KMS-11 (cell line): ENCODE results near the gene PRUNE2.

Experiments used
- H2AFZ ChIP-seq: fragments of 200-600 bp; sonication (generic); 2 replicates; pipeline ENCODE4 v1.6.1; 2016; ENCODE audit warnings: antibody characterized with exemption, mixed run types, low read depth
- H3K27ac ChIP-seq: fragments of 200-600 bp; sonication (generic); 2 replicates; pipeline ENCODE4 v1.6.1; 2016; ENCODE audit warnings: mild to moderate bottlenecking, mixed run types
- H3K27me3 ChIP-seq: fragments of 200-600 bp; sonication (generic); 2 replicates; pipeline ENCODE4 v1.6.1; 2017; ENCODE audit warnings: mild to moderate bottlenecking, low read depth, mixed run types, moderate library complexity; ENCODE audit not compliant: insufficient read depth
- H3K36me3 ChIP-seq: fragments of 200-600 bp; sonication (generic); 2 replicates; pipeline ENCODE4 v1.6.1; 2017; ENCODE audit warnings: mild to moderate bottlenecking, mixed run types; ENCODE audit not compliant: insufficient read depth
- H3K4me1 ChIP-seq: fragments of 200-600 bp; sonication (generic); 2 replicates; pipeline ENCODE4 v1.6.1; 2016; ENCODE audit warnings: mild to moderate bottlenecking, low read depth, mixed run types; ENCODE audit not compliant: poor library complexity, severe bottlenecking
- H3K4me2 ChIP-seq: fragments of 200-600 bp; sonication (generic); 2 replicates; pipeline ENCODE4 v1.7.0; 2016; ENCODE audit warnings: mild to moderate bottlenecking, mixed run types
- H3K4me3 ChIP-seq: fragments of 200-600 bp; sonication (generic); IDR thresholded peaks from 2 replicates; pipeline ENCODE4 v1.6.1; 2017; ENCODE audit warnings: low read depth, low read length, mixed read lengths; ENCODE audit not compliant: insufficient read depth
- H3K79me2 ChIP-seq: fragments of 200-600 bp; sonication (generic); 2 replicates; pipeline ENCODE4 v1.6.1; 2016; ENCODE audit warnings: low read depth, mixed run types; ENCODE audit not compliant: insufficient read depth
- H3K9ac ChIP-seq: fragments of 200-600 bp; sonication (generic); 2 replicates; pipeline ENCODE4 v1.6.1; 2016; ENCODE audit warnings: mild to moderate bottlenecking, mixed run types
- H4K20me1 ChIP-seq: fragments of 200-600 bp; sonication (generic); 2 replicates; pipeline ENCODE4 v1.6.1; 2016; ENCODE audit warnings: mild to moderate bottlenecking, mixed run types; ENCODE audit not compliant: insufficient read depth
- TF ChIP-seq, protein P1 (sequence below): fragments of 200-600 bp; sonication (generic); conservative IDR thresholded peaks from 2 replicates; pipeline ENCODE4 v1.6.1; 2017; ENCODE audit warnings: low read depth, mild to moderate bottlenecking, antibody characterized with exemption, low read length, moderate library complexity, mixed read lengths

The PRUNE2 gene

DNA sequence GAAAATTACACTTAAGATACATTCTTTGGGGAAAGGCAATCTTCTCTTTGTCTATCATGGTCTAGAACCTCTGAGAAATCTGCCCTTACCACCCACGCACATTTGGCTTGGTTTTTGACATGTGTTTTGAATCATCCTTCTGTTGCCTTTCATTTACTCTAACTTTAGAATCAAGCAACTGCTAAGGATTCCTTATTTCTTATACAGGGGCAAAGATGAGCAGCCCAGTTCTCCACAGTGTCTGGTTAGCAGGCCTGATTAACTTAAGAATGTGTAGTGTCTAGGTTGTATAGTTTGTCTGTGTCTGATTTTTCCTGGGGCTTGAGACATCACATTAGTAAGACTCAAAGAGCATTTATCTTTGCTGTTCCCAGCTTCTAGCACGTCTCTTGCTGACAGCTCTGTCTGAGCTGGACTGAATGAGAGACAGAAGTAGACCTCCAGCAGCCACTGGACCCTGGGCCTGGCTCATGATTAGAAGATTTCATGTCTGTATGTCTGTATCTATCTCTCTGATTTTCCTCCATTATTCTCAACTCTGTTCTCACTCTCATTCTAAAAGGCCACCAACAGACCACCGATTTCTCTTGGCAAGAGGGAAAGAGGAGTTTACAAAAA, 173.5 kb downstream of the PRUNE2 start:
- no peaks in the 10 kb centered on the region for H3K27me3 ChIP-seq
- no peak overlapping the region for H3K9ac ChIP-seq
- H3K27ac ChIP-seq = no peak overlapping the region
- H2AFZ ChIP-seq = no peak overlapping the region
- H3K4me1 ChIP-seq = peaks cover 30% of the 10 kb centered on the region
- no peak overlapping the region for H3K4me3 ChIP-seq
- H4K20me1 ChIP-seq = no peaks in the 10 kb centered on the region
- no peaks in the 10 kb centered on the region for H3K36me3 ChIP-seq
- H3K4me2 ChIP-seq = no peak overlapping the region
- TF ChIP-seq, protein P1, sequence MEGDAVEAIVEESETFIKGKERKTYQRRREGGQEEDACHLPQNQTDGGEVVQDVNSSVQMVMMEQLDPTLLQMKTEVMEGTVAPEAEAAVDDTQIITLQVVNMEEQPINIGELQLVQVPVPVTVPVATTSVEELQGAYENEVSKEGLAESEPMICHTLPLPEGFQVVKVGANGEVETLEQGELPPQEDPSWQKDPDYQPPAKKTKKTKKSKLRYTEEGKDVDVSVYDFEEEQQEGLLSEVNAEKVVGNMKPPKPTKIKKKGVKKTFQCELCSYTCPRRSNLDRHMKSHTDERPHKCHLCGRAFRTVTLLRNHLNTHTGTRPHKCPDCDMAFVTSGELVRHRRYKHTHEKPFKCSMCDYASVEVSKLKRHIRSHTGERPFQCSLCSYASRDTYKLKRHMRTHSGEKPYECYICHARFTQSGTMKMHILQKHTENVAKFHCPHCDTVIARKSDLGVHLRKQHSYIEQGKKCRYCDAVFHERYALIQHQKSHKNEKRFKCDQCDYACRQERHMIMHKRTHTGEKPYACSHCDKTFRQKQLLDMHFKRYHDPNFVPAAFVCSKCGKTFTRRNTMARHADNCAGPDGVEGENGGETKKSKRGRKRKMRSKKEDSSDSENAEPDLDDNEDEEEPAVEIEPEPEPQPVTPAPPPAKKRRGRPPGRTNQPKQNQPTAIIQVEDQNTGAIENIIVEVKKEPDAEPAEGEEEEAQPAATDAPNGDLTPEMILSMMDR = no peak
- H3K79me2 ChIP-seq = no peaks in the 10 kb centered on the region

DNA sequence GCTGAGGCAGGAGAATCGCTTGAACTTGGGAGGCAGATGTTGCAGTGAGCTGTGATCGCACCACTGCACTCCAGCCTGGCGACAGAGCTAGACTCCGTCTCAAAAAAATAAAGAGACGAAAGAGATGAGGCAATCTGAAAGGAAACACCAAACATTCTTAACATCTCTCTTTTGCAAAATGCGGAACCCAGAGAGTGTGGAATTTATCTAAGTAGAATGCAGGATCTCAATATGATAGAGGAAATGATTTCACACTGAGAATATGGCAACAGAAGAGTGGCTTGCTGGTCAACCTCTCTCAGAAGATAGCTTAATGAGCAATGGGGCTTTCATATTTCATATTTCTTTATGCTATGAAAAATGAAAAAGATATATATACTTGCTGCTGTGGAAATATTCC, 175.1 kb downstream of the PRUNE2 start:
- H3K27me3 ChIP-seq = no peaks in the 10 kb centered on the region
- no peak overlapping the region for H2AFZ ChIP-seq
- H3K79me2 ChIP-seq = no peaks in the 10 kb centered on the region
- H4K20me1 ChIP-seq = no peaks in the 10 kb centered on the region
- TF ChIP-seq, protein P1 = no peak
- no peak overlapping the region for H3K9ac ChIP-seq
- H3K27ac ChIP-seq = no peak overlapping the region
- no peak overlapping the region for H3K4me2 ChIP-seq
- H3K4me1 ChIP-seq = peaks cover 47% of the 10 kb centered on the region
- H3K4me3 ChIP-seq = no peak overlapping the region
- H3K36me3 ChIP-seq = no peaks in the 10 kb centered on the region

DNA sequence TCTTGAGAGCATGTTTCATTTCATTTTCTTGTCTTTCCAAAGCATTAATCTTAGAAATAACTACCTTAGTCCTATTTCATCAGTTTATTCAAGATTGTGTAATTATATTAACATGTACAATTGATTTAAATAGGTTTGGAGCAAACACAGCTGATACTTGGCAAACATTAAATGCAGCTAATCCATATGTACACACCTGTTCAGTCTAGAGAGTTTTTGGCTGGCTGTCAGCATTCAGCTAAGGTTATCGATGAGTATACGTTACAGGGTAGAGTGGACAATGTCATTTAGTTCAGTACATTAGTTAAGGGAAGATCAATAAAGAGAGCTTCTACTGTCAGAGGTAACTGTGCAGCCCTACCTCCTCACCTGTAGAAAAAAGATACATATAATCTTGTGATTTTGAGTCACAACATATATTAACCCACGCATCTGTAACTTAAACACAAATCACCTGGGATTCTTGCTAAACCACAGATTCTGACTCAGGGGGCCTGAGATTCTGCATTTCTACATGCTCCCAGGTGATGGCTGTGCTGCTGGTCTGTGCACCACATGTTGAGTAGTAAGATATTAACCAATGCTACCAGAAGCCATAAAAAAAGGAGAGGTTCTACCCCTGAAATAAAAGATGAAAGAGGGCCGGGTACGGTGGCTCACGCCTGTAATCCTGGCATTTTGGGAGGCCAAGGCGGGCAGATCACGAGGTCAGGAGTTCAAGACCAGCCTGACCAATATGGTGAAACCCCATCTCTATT, 175.8 kb downstream of the PRUNE2 start:
- H3K9ac ChIP-seq = no peak overlapping the region
- peaks cover 53% of the 10 kb centered on the region for H3K4me1 ChIP-seq
- H3K4me2 ChIP-seq = peak overlapping the region; percentile 91
- no peak overlapping the region for H3K27ac ChIP-seq
- no peaks in the 10 kb centered on the region for H3K27me3 ChIP-seq
- H2AFZ ChIP-seq = no peak overlapping the region
- no peak overlapping the region for H3K4me3 ChIP-seq
- H3K36me3 ChIP-seq = no peaks in the 10 kb centered on the region
- no peaks in the 10 kb centered on the region for H4K20me1 ChIP-seq
- TF ChIP-seq, protein P1 = no peak
- no peaks in the 10 kb centered on the region for H3K79me2 ChIP-seq

DNA sequence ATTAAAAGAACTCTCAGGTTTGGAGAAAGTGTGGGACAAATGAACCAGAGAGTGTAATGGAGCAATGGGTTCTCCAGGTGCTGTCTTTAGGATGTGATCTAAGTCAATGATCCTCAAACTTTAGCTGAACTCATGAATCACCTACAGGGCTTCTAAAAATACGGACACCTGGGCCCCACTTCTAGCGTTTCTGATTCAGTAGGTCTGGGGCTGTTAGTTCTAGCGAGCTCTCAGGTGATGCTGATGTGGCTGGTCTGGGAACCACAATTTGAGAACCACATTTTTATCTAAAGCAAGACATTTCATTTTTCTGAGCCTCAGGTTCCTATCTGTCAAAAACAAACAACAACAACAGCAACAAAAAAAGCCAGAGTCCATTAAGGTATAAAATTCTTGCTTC, 176.8 kb downstream of the PRUNE2 start:
- Histone ChIP-seq H3K4me3 (no peak overlapping the region), H3K27me3 (no peaks in the 10 kb centered on the region), H3K9ac (0 out of 2 replicates have a peak overlapping the region, but pooled peaks have one; percentile 2), H3K4me2 (peak overlapping the region; percentile 91), H4K20me1 (no peaks in the 10 kb centered on the region), H3K4me1 (peaks cover 63% of the 10 kb centered on the region), H3K79me2 (no peaks in the 10 kb centered on the region), H3K36me3 (no peaks in the 10 kb centered on the region), H2AFZ (peak overlapping the region; percentile 15; the same call in 1 of the 2 replicates), H3K27ac (peak overlapping the region; percentile 4; the same call in 1 of the 2 replicates)
- TF ChIP-seq, protein P1 = no peak
